Neural cell (in vitro differentiated cells): ENCODE data around the gene ZNF135. TPM values are rescaled to one million over a fixed set of nuclear protein-coding genes. Genes with fewer than 3 reads are reported as not detected.

Experiments
- H2AFZ ChIP-seq: fragments of 200-600, 300-800 bp; sonication (generic), shearing (Covaris generic); 2 replicates; pipeline ENCODE4 v1.6.0; 2014; ENCODE audit warnings: low read depth, mild to moderate bottlenecking, antibody characterized with exemption, low read length, moderate library complexity
- H3F3A ChIP-seq: fragments of 200-600 bp; shearing (Covaris generic); 2 replicates; pipeline ENCODE4 v1.6.1; 2016; ENCODE audit warnings: mild to moderate bottlenecking, moderate library complexity, mixed read lengths, antibody characterized with exemption, low read length; ENCODE audit not compliant: insufficient read depth, poor library complexity, severe bottlenecking
- H3K27ac ChIP-seq: fragments of 200-600, 300-800 bp; sonication (generic), shearing (Covaris generic); 2 replicates; pipeline ENCODE4 v1.5.1; 2014; ENCODE audit warnings: mild to moderate bottlenecking, low read length, moderate library complexity
- H3K27me3 ChIP-seq: fragments of 300-800, 200-600 bp; sonication (generic), shearing (Covaris generic); 2 replicates; pipeline ENCODE4 v1.6.0; 2014; ENCODE audit warnings: mild to moderate bottlenecking, low read depth, low read length, moderate library complexity; ENCODE audit not compliant: insufficient read depth
- H3K36me3 ChIP-seq: fragments of 300-800, 200-600 bp; sonication (generic), shearing (Covaris generic); 2 replicates; pipeline ENCODE4 v1.5.1; 2014; ENCODE audit warnings: mild to moderate bottlenecking, antibody characterized with exemption, low read length, moderate library complexity; ENCODE audit not compliant: insufficient read depth
- H3K4me2 ChIP-seq: fragments of 300-800, 200-600 bp; sonication (generic), shearing (Covaris generic); 2 replicates; pipeline ENCODE4 v1.6.0; 2014; ENCODE audit warnings: mild to moderate bottlenecking, low read length
- H3K4me3 ChIP-seq: fragments of 300-800, 200-600 bp; sonication (generic), shearing (Covaris generic); 2 replicates; pipeline ENCODE4 v1.5.1; 2014; ENCODE audit warnings: mild to moderate bottlenecking, low read length, moderate library complexity
- H3K79me2 ChIP-seq: fragments of 200-600 bp; shearing (Covaris generic); replicated peaks from 2 replicates; pipeline ENCODE4 v1.6.0; 2014; ENCODE audit warnings: mild to moderate bottlenecking, low read length, moderate library complexity; ENCODE audit not compliant: insufficient read depth
- H3K9ac ChIP-seq: fragments of 300-800, 200-600 bp; sonication (generic), shearing (Covaris generic); 2 replicates; pipeline ENCODE4 v1.6.1; 2016; ENCODE audit warnings: mild to moderate bottlenecking, low read length, mixed read lengths
- H3K9me2 ChIP-seq: fragments of 200-600 bp; shearing (Covaris generic); 2 replicates; pipeline ENCODE4 v1.6.1; 2016; ENCODE audit warnings: mild to moderate bottlenecking, low read length, mixed read lengths; ENCODE audit not compliant: insufficient read depth
- H3K9me3 ChIP-seq: fragments of 200-600, 300-800 bp; sonication (generic), shearing (Covaris generic); 2 replicates; pipeline ENCODE4 v1.6.1; 2016; ENCODE audit warnings: mild to moderate bottlenecking, mixed run types, low read length, moderate library complexity, mixed read lengths
- H4K20me1 ChIP-seq: fragments of 200-600 bp; shearing (Covaris generic); 2 replicates; pipeline ENCODE4 v1.6.1; 2016; ENCODE audit warnings: mild to moderate bottlenecking, mixed run types; ENCODE audit not compliant: insufficient read depth
- EP300 ChIP-seq: fragments of 450-650 bp; conservative IDR thresholded peaks from 2 replicates; pipeline ENCODE4 v1.6.1; 2014; ENCODE audit warnings: antibody characterized with exemption, mild to moderate bottlenecking, moderate library complexity; ENCODE audit not compliant: poor library complexity, severe bottlenecking
- EZH2 ChIP-seq: fragments of 200-600, 300-800 bp; shearing (Covaris generic), sonication (generic); IDR thresholded peaks from 2 replicates; pipeline ENCODE4 v1.6.1; 2014; ENCODE audit warnings: antibody characterized with exemption, low read length, borderline replicate concordance, mild to moderate bottlenecking; ENCODE audit not compliant: insufficient read depth, poor library complexity, severe bottlenecking
- MXI1 ChIP-seq: fragments of 450-650 bp; conservative IDR thresholded peaks from 2 replicates; pipeline ENCODE4 v1.6.1; 2014; ENCODE audit warnings: antibody characterized with exemption, mild to moderate bottlenecking; ENCODE audit not compliant: poor library complexity, severe bottlenecking
- POLR2AphosphoS5 ChIP-seq: IDR thresholded peaks from 2 replicates; pipeline ENCODE4 v1.6.1; 2012
- RAD21 ChIP-seq: fragments of 450-650 bp; conservative IDR thresholded peaks from 2 replicates; pipeline ENCODE4 v1.6.1; 2014; ENCODE audit warnings: antibody characterized with exemption, mild to moderate bottlenecking, moderate library complexity
- SMC3 ChIP-seq: fragments of 450-650 bp; conservative IDR thresholded peaks from 2 replicates; pipeline ENCODE4 v1.6.1; 2014; ENCODE audit warnings: antibody characterized with exemption, mild to moderate bottlenecking, moderate library complexity; ENCODE audit not compliant: poor library complexity
- TAF1 ChIP-seq: IDR thresholded peaks from 2 replicates; pipeline ENCODE4 v1.6.1; 2012; ENCODE audit warnings: low read depth
- polyA plus RNA-seq: library from polyadenylated mRNA; depleted of rRNA; stranded (reverse); fragments of >200 nt; gene quantifications from 2 replicates; pipeline ENCODE4 v1.2.3, GENCODE V29; 2014
- TF ChIP-seq, protein P1 (sequence below): IDR thresholded peaks from 2 replicates; pipeline ENCODE4 v1.6.1; 2012; ENCODE audit warnings: borderline replicate concordance
- TF ChIP-seq, protein P2 (sequence below): fragments of 450-650 bp; IDR thresholded peaks from 2 replicates; pipeline ENCODE4 v1.5.1; 2014; ENCODE audit warnings: antibody characterized with exemption, mild to moderate bottlenecking, moderate library complexity; ENCODE audit not compliant: poor library complexity, severe bottlenecking

The ZNF135 gene
- polyA plus RNA-seq, 1 donor from 2014 or later, result 13.7 TPM

DNA sequence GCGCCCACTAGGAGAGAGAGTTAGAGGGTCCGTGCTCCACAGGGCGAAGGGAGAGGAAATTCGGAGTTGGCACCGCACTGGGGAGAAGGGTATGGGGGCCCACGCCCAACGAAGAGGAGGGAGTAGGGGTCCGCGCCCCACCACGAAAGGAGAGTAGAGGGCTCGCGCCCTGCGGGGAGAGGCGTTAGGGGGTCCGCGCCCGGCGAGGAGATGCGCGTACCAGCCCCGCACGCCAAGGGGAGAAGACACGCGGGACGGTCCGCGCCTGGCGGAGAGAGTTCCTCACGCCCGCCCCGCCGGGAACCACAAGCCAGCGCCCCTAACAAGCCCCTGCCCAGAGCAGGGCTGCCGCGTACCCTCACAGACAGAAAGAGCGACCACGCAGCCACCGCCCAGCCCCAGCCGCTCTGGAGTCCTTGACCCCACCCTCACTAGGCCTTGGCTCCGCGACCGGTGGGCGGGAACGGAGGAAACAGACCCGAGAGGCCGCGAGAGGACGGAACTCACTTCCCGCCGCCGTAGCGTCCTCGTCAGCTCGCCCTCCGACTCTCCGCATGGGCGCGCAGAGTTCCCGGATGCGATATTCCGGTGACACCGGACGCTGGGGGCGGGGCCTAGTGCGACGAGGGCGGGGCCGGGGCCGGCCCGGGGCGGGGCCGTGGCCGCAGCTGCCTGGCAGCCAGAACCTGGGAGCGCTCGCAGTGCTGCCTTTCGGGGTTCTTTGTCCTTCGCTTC, 58.9 kb downstream of the ZNF135 start:
- Histone ChIP-seq H3K27me3 (no peaks in the 10 kb centered on the region), H3K4me2 (no peak overlapping the region), H3F3A (no peaks in the 10 kb centered on the region), H3K4me3 (no peak overlapping the region), H3K36me3 (no peaks in the 10 kb centered on the region), H3K9me2 (no peaks in the 10 kb centered on the region), H3K79me2 (no peaks in the 10 kb centered on the region), H4K20me1 (no peaks in the 10 kb centered on the region), H3K27ac (no peak overlapping the region), H3K9me3 (peaks cover 32% of the 10 kb centered on the region), H2AFZ (no peak overlapping the region), H3K9ac (no peak overlapping the region)
- TF ChIP-seq RAD21 (no peak), TAF1 (no peak), SMC3 (no peak), EZH2 (no peak), POLR2AphosphoS5 (no peak)
- TF ChIP-seq, protein P1, sequence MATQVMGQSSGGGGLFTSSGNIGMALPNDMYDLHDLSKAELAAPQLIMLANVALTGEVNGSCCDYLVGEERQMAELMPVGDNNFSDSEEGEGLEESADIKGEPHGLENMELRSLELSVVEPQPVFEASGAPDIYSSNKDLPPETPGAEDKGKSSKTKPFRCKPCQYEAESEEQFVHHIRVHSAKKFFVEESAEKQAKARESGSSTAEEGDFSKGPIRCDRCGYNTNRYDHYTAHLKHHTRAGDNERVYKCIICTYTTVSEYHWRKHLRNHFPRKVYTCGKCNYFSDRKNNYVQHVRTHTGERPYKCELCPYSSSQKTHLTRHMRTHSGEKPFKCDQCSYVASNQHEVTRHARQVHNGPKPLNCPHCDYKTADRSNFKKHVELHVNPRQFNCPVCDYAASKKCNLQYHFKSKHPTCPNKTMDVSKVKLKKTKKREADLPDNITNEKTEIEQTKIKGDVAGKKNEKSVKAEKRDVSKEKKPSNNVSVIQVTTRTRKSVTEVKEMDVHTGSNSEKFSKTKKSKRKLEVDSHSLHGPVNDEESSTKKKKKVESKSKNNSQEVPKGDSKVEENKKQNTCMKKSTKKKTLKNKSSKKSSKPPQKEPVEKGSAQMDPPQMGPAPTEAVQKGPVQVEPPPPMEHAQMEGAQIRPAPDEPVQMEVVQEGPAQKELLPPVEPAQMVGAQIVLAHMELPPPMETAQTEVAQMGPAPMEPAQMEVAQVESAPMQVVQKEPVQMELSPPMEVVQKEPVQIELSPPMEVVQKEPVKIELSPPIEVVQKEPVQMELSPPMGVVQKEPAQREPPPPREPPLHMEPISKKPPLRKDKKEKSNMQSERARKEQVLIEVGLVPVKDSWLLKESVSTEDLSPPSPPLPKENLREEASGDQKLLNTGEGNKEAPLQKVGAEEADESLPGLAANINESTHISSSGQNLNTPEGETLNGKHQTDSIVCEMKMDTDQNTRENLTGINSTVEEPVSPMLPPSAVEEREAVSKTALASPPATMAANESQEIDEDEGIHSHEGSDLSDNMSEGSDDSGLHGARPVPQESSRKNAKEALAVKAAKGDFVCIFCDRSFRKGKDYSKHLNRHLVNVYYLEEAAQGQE, result no peak
- TF ChIP-seq, protein P2, sequence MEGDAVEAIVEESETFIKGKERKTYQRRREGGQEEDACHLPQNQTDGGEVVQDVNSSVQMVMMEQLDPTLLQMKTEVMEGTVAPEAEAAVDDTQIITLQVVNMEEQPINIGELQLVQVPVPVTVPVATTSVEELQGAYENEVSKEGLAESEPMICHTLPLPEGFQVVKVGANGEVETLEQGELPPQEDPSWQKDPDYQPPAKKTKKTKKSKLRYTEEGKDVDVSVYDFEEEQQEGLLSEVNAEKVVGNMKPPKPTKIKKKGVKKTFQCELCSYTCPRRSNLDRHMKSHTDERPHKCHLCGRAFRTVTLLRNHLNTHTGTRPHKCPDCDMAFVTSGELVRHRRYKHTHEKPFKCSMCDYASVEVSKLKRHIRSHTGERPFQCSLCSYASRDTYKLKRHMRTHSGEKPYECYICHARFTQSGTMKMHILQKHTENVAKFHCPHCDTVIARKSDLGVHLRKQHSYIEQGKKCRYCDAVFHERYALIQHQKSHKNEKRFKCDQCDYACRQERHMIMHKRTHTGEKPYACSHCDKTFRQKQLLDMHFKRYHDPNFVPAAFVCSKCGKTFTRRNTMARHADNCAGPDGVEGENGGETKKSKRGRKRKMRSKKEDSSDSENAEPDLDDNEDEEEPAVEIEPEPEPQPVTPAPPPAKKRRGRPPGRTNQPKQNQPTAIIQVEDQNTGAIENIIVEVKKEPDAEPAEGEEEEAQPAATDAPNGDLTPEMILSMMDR, result no peak

DNA sequence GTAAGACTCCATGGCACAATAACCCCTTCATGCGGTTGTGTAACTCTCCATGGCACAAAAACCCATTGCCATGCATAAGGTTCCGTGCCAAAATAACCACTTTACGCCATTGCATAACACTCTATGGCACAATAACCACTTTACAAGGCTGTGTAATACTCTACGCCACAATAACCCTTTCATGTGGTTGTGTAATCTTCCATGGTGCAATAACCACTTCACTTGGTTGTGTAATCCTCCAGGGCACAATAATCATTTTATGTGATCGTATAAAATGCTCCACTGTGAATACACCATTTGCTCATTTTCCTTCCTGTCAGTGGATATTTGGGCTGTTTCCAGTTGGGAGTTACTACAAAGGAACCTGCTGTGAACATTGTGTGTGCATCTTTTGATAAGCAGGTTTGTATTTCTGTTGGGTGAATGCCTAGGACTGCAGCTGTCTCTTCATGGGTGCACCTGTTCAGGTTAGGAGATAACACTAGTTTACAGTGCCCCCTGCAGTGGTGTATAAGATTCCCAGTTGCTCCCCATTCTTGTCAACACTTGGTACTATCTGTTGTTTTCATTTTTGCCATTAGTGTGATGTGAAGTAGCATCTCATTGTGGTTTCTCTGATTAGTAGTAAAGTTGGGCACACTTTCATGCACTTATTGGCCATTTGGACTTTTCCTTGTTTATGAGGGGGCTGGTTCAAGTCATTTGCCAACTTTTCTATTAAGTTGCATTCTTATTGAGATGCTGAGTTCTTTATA, 60.1 kb downstream of the ZNF135 start:
- H3K27me3 ChIP-seq, result no peaks in the 10 kb centered on the region
- no peaks in the 10 kb centered on the region for H3K36me3 ChIP-seq
- H3K9ac ChIP-seq, result no peak overlapping the region
- H4K20me1 ChIP-seq, result no peaks in the 10 kb centered on the region
- peaks cover 43% of the 10 kb centered on the region for H3K9me3 ChIP-seq
- no peak overlapping the region for H2AFZ ChIP-seq
- H3K9me2 ChIP-seq, result no peaks in the 10 kb centered on the region
- H3K79me2 ChIP-seq, result no peaks in the 10 kb centered on the region
- no peaks in the 10 kb centered on the region for H3F3A ChIP-seq
- no peak overlapping the region for H3K4me2 ChIP-seq
- no peak for TF ChIP-seq RAD21
- TF ChIP-seq SMC3, result no peak
- TF ChIP-seq MXI1, result no peak
- TF ChIP-seq, protein P1, result no peak
- TF ChIP-seq EZH2, result no peak
- TF ChIP-seq EP300, result no peak
- no peak for TF ChIP-seq POLR2AphosphoS5
- no peak for TF ChIP-seq TAF1
- TF ChIP-seq, protein P2, result no peak
- no peak overlapping the region for H3K27ac ChIP-seq
- no peak overlapping the region for H3K4me3 ChIP-seq
